Measurements from ENCODE around the gene HIGD1C. TPM values are rescaled to one million over a fixed set of nuclear protein-coding genes. Genes with fewer than 3 reads are reported as not detected.

The HIGD1C gene
- total and polyA plus RNA-seq, 8 donors, result not detected

DNA sequence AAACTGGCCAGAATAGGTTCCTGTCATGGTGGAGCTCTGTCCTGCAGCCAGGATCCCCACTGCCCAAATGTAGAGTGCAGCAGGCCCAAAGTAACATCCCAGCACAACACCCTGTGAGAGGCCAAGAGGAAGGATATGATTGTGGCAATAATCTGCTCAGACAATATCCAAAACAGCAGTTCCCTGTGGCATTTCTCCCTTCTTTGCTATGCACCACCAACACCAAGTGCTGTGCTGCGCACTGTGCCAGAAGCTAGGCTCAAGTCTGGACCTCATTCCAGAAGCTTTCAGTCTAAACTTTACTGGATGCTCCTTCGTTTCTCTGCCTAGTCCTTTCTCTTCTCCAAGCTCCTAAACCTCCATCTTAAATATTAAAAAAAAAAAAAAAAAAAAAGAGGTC is 40.5 kb downstream of the HIGD1C start:
- Histone ChIP-seq H3K4me3 (no peak overlapping the region), H3K27ac (no peak overlapping the region), H3K36me3 (peaks cover 0 to 73% (median 18%) of the 10 kb centered on the region in 3 donors), H3K4me1 (no peaks in the 10 kb centered on the region), H3K27me3 (no peaks in the 10 kb centered on the region), H3K9me3 (no peaks in the 10 kb centered on the region)
- intact Hi-C loops (cut with DNase I), result no loop called here
- TF ChIP-seq, protein P1, sequence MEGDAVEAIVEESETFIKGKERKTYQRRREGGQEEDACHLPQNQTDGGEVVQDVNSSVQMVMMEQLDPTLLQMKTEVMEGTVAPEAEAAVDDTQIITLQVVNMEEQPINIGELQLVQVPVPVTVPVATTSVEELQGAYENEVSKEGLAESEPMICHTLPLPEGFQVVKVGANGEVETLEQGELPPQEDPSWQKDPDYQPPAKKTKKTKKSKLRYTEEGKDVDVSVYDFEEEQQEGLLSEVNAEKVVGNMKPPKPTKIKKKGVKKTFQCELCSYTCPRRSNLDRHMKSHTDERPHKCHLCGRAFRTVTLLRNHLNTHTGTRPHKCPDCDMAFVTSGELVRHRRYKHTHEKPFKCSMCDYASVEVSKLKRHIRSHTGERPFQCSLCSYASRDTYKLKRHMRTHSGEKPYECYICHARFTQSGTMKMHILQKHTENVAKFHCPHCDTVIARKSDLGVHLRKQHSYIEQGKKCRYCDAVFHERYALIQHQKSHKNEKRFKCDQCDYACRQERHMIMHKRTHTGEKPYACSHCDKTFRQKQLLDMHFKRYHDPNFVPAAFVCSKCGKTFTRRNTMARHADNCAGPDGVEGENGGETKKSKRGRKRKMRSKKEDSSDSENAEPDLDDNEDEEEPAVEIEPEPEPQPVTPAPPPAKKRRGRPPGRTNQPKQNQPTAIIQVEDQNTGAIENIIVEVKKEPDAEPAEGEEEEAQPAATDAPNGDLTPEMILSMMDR (IDR thresholded peaks at IDR 0.05), result no peak
- DNase-seq, result no peak
- 31 to 45% methylated on average over 2 of the region's 2 CpGs for WGBS, 2 donors
- peak in 2 of 4 donors; percentile 12 to 43 for ATAC-seq
- no peak for FAIRE-seq

GRCh38 chr12:50999093-50999492 is 46.7 kb downstream of the HIGD1C start:
- Histone ChIP-seq H3K27ac (no peak overlapping the region), H3K27me3 (no peaks in the 10 kb centered on the region), H3K36me3 (peaks cover 0 to 47% (median 8%) of the 10 kb centered on the region in 3 donors), H3K4me3 (no peak overlapping the region), H3K9me3 (no peaks in the 10 kb centered on the region), H3K4me1 (no peaks in the 10 kb centered on the region)
- intact Hi-C loops (cut with DNase I), result no loop called here
- 81 to 91% methylated on average over 4 of the region's 4 CpGs for WGBS, 2 donors
- TF ChIP-seq, protein P1 (IDR thresholded peaks at IDR 0.05), result no peak
- no peak for DNase-seq
- FAIRE-seq, result no peak
- peak in 2 of 4 donors; percentile 42 to 46 for ATAC-seq

DNA sequence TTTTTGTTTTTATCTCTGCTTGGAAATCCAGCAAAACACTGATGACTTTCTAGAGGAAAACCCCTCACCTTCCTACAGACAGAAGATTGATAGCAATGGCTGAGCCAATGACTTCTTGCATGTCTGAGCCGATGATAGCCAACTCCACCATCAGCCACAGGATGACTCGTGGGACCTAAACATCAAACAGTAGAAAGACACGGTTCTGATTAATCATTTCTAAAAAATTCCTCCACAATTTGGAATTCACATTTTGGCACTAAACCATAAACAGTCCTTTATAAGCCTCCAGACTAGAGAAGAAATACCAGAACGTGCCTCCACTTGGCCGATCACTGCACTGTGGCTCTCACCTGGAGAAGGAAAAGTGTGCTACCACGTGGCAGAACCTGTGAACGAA is 47.9 kb downstream of the HIGD1C start:
- TF ChIP-seq, protein P1 (IDR thresholded peaks at IDR 0.05), result no peak
- DNase-seq (no peak), FAIRE-seq (no peak), ATAC-seq (no peak)
- no peak overlapping the region for H3K27ac ChIP-seq
- no peaks in the 10 kb centered on the region for H3K4me1 ChIP-seq
- no peak overlapping the region for H3K4me3 ChIP-seq
- H3K9me3 ChIP-seq, result no peaks in the 10 kb centered on the region
- intact Hi-C loops (cut with DNase I), result no loop called here
- H3K27me3 ChIP-seq, result no peaks in the 10 kb centered on the region
- peaks cover 0 to 44% (median 8%) of the 10 kb centered on the region in 3 donors for H3K36me3 ChIP-seq
- WGBS, 2 donors, result 68 to 73% methylated on average over 7 of the region's 7 CpGs

DNA sequence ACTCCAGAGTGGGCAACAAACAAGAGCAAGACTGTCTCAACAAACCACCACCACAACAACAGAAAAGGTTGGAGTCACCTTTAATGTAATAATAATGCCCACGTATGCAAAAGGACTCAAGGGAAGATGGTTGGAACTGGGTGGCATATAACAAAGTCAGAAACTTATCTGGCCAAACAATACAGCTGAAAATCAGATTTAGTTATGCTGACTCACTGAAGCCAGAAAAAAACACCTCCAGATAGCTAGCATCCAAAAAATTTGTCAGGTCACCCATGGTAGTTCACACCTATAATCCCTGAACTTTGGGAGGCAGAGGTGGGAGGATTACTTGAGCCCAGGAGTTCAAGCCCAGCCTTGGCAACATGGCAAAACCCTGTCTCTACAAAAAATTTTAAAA is 49.5 kb downstream of the HIGD1C start:
- intact Hi-C loops (cut with DNase I), result no loop called here
- FAIRE-seq, result no peak
- ATAC-seq, result no peak
- no peak overlapping the region for H3K4me3 ChIP-seq
- peaks cover 0 to 13% (median 0%) of the 10 kb centered on the region in 3 donors for H3K4me1 ChIP-seq
- WGBS, 2 donors, result 94 to 96% methylated on average over 1 of the region's 1 CpG
- peaks cover 0 to 31% (median 5%) of the 10 kb centered on the region in 3 donors for H3K36me3 ChIP-seq
- H3K27me3 ChIP-seq, result no peaks in the 10 kb centered on the region
- TF ChIP-seq, protein P1 (IDR thresholded peaks at IDR 0.05), result no peak
- no peak for DNase-seq
- H3K9me3 ChIP-seq, result no peaks in the 10 kb centered on the region
- H3K27ac ChIP-seq, result no peak overlapping the region

DNA sequence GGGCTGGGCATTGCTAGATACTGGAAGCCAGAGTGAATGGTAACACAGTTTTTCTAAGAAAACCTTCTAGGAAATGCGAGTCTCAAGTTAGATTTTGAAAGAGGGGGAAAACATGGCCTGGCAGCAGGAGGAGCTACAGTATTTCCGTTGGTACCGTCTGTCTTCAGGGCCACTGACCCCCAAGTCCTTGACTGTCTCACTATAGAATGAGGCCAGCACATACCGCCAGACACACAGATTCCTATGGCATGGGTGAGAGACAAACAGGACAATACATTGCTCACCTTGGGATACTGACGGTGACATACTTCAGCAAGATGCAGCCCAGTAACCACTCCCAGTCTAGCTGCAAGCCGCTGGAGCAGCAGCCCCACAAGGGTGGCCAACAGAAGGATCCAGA is 52.2 kb downstream of the HIGD1C start:
- TF ChIP-seq, protein P1 (IDR thresholded peaks at IDR 0.05), result no peak
- Histone ChIP-seq H3K4me3 (no peak overlapping the region), H3K27me3 (no peaks in the 10 kb centered on the region), H3K36me3 (peaks cover 0 to 15% (median 5%) of the 10 kb centered on the region in 3 donors), H3K4me1 (peaks cover 0 to 13% (median 0%) of the 10 kb centered on the region in 3 donors), H3K27ac (no peak overlapping the region), H3K9me3 (no peaks in the 10 kb centered on the region)
- intact Hi-C loops (cut with DNase I), result no loop called here
- DNase-seq (no peak), FAIRE-seq (no peak), ATAC-seq (no peak)
- WGBS, 2 donors, result 78 to 81% methylated on average over 6 of the region's 6 CpGs
